ENCODE data around the gene RHOT1.

RHOT1 gene

DNA sequence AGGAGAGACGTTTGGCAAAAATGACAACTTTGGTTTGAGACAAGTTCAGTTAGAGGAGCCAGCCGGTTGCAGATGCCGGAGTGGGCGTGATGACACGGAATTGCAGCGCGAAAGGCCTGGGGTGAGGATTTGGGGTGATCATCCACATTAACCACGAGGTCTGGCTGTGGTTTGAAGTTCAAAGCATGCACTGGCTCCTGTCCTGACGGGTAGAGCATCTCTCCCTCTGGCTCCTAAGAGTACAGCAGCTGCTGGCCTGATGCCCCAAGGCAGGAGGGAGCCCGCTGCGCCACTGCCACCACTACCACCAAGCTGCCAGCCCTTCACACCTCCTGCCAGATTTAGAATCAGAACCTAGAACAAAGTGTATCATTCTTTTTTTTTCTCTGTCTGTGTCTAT is 127.1 kb downstream of the RHOT1 start:
- TF ChIP-seq, protein P1, sequence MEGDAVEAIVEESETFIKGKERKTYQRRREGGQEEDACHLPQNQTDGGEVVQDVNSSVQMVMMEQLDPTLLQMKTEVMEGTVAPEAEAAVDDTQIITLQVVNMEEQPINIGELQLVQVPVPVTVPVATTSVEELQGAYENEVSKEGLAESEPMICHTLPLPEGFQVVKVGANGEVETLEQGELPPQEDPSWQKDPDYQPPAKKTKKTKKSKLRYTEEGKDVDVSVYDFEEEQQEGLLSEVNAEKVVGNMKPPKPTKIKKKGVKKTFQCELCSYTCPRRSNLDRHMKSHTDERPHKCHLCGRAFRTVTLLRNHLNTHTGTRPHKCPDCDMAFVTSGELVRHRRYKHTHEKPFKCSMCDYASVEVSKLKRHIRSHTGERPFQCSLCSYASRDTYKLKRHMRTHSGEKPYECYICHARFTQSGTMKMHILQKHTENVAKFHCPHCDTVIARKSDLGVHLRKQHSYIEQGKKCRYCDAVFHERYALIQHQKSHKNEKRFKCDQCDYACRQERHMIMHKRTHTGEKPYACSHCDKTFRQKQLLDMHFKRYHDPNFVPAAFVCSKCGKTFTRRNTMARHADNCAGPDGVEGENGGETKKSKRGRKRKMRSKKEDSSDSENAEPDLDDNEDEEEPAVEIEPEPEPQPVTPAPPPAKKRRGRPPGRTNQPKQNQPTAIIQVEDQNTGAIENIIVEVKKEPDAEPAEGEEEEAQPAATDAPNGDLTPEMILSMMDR (IDR thresholded peaks at IDR 0.05) = no peak

DNA sequence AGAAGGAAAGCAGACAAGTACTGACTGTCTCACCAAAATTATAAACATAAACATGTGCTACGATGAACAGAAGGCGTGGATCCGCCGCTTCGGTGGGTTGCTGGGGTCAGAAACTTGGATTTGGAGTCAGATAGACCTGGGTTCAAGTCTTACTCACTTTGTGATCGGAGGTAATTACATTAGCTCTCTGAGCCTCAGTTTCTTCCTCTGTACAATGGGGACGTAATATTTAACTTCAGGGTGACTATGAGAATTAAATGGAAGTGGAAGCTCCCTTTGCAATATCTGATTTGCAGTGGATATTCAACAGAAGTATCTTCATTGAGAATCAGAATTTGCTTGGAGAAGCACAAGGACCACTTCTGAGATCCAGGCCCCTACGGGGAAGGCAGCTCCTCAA is 129.5 kb downstream of the RHOT1 start:
- TF ChIP-seq, protein P1 (IDR thresholded peaks at IDR 0.05) = no peak

DNA sequence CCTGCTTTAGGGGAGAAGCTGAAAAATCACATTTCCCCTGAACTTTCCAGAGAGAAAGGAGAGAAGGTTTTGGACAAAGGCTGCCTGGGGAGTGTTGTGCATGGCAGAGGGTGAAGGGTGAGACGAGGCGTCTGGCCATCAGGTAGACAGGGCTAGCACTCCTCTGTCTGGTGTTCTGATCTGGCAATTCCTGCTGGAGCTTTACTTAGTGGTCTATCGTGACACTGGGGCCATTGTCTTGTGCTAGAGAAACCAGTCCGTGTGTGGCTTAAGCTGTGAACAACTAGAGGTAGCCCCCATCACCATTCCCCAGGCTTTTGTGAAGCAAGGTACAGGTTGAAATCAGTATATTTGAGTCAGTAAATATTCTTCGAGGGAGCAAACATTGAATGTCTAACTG is 131.8 kb downstream of the RHOT1 start:
- TF ChIP-seq, protein P1 (IDR thresholded peaks at IDR 0.05) = no peak

DNA sequence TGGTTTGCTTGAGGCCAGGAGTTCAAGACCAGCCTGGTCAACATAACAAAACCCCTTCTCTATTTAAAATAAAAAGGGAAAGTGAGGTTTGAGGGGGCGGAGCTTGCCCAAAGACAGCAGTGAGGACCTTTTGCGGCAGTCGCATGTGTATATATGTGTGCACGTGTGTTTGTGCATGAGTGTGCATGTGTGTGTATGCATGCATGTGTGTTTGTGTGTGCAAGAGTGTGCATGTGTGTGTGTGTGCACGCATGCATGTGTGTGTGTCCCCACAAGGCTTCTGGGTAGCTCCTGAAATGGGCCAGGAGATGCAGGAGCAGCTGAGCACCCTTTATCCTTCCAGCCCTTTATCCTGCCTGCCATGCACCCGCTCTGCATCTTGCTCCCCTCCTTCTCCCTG is 132.3 kb downstream of the RHOT1 start:
- TF ChIP-seq, protein P1 (IDR thresholded peaks at IDR 0.05) = no peak

All from LNCAP (cell line).